H9 (cell line): ENCODE measurements around the gene SNRPD1. TPM values are rescaled to one million over a fixed set of nuclear protein-coding genes. Genes with fewer than 3 reads are reported as not detected.

Source experiments
- DNase-seq: peaks from one replicate; pipeline ENCODE4 v3.0.0-alpha.2; 2017
- H2AFZ ChIP-seq: one replicate; pipeline ENCODE4 v1.6.1; 2013; ENCODE audit warnings: mild to moderate bottlenecking, low read length, control low read depth, moderate library complexity
- H2AK5ac ChIP-seq: 2 replicates; pipeline ENCODE4 v1.6.1; 2013; ENCODE audit warnings: low read length, control low read depth, mixed read lengths; ENCODE audit not compliant: insufficient read length
- H2BK120ac ChIP-seq: one replicate; pipeline ENCODE4 v1.6.1; 2013; ENCODE audit warnings: low read depth, mild to moderate bottlenecking, low read length, control low read depth, inconsistent platforms; ENCODE audit not compliant: poor library complexity, severe bottlenecking
- H2BK12ac ChIP-seq: 2 replicates; pipeline ENCODE4 v1.6.1; 2013; ENCODE audit warnings: low read length, control low read depth, mixed read lengths, low read depth; ENCODE audit not compliant: insufficient read length
- H2BK15ac ChIP-seq: 2 replicates; pipeline ENCODE4 v1.6.1; 2013; ENCODE audit warnings: low read depth, low read length, control low read depth
- H2BK20ac ChIP-seq: one replicate; pipeline ENCODE4 v1.6.1; 2013; ENCODE audit warnings: low read depth, mild to moderate bottlenecking, low read length, control low read depth, inconsistent platforms; ENCODE audit not compliant: poor library complexity, severe bottlenecking
- H2BK5ac ChIP-seq: 2 replicates; pipeline ENCODE4 v1.6.1; 2013; ENCODE audit warnings: low read length, control low read depth, mixed read lengths; ENCODE audit not compliant: insufficient read length
- H3K14ac ChIP-seq: 2 replicates; pipeline ENCODE4 v1.6.1; 2013; ENCODE audit warnings: low read length, control low read depth; ENCODE audit not compliant: insufficient read depth
- H3K18ac ChIP-seq: 2 replicates; pipeline ENCODE4 v1.6.1; 2013; ENCODE audit warnings: low read depth, mild to moderate bottlenecking, mixed read lengths, low read length, control low read depth; ENCODE audit not compliant: insufficient read length
- H3K23ac ChIP-seq: 2 replicates; pipeline ENCODE4 v1.6.1; 2013; ENCODE audit warnings: low read length, control low read depth, mixed read lengths, low read depth; ENCODE audit not compliant: insufficient read length
- H3K23me2 ChIP-seq: 2 replicates; pipeline ENCODE4 v1.6.1; 2013; ENCODE audit warnings: low read depth, mild to moderate bottlenecking, mixed read lengths, low read length, control low read depth; ENCODE audit not compliant: insufficient read length, poor library complexity, severe bottlenecking
- H3K27ac ChIP-seq: 2 replicates; pipeline ENCODE4 v1.5.1; 2013; ENCODE audit warnings: low read length, control low read depth, mixed read lengths, low read depth; ENCODE audit not compliant: insufficient read length
- H3K27me3 ChIP-seq: 2 replicates; pipeline ENCODE4 v1.6.1; 2013; ENCODE audit warnings: low read length, control low read depth, inconsistent platforms; ENCODE audit not compliant: insufficient read depth
- H3K4ac ChIP-seq: 2 replicates; pipeline ENCODE4 v1.6.1; 2013; ENCODE audit warnings: low read depth, mild to moderate bottlenecking, control low read depth, inconsistent platforms, low read length, moderate library complexity
- H3K4me1 ChIP-seq: 2 replicates; pipeline ENCODE4 v1.6.1; 2013; ENCODE audit warnings: low read length, control low read depth, inconsistent platforms; ENCODE audit not compliant: insufficient read depth
- H3K4me2 ChIP-seq: 2 replicates; pipeline ENCODE4 v1.6.1; 2013; ENCODE audit warnings: low read length, control low read depth, mixed read lengths; ENCODE audit not compliant: insufficient read length, insufficient read depth
- H3K56ac ChIP-seq: 2 replicates; pipeline ENCODE4 v1.6.1; 2013; ENCODE audit warnings: low read depth, mild to moderate bottlenecking, mixed read lengths, low read length, control low read depth; ENCODE audit not compliant: insufficient read length
- H3K79me1 ChIP-seq: 2 replicates; pipeline ENCODE4 v1.6.1; 2013; ENCODE audit warnings: low read depth, mild to moderate bottlenecking, moderate library complexity, low read length, control low read depth, inconsistent platforms; ENCODE audit not compliant: insufficient read depth, poor library complexity, severe bottlenecking
- H3K79me2 ChIP-seq: 2 replicates; pipeline ENCODE4 v1.6.1; 2013; ENCODE audit warnings: low read length, control low read depth, inconsistent platforms; ENCODE audit not compliant: insufficient read depth
- H3K9ac ChIP-seq: 2 replicates; pipeline ENCODE4 v1.6.1; 2013; ENCODE audit warnings: low read length, control low read depth, mixed read lengths; ENCODE audit not compliant: insufficient read length; ENCODE audit errors: extremely low read depth
- H3K9me3 ChIP-seq: one replicate; pipeline ENCODE4 v1.6.1; 2013; ENCODE audit warnings: low read depth, low read length, inconsistent platforms; ENCODE audit not compliant: control insufficient read depth
- H3T11ph ChIP-seq: one replicate; pipeline ENCODE4 v1.6.1; 2013; ENCODE audit warnings: mild to moderate bottlenecking, low read length, control low read depth, inconsistent platforms
- H4K20me1 ChIP-seq: one replicate; pipeline ENCODE4 v1.6.1; 2013; ENCODE audit not compliant: control insufficient read depth, insufficient read length, insufficient read depth
- H4K5ac ChIP-seq: 2 replicates; pipeline ENCODE4 v1.6.1; 2013; ENCODE audit warnings: low read depth, mild to moderate bottlenecking, mixed read lengths, low read length, control low read depth; ENCODE audit not compliant: insufficient read length
- H4K8ac ChIP-seq: replicated peaks from 2 replicates; pipeline ENCODE4 v1.6.1; 2013; ENCODE audit warnings: low read length, control low read depth, mixed read lengths, low read depth; ENCODE audit not compliant: insufficient read length
- H4K91ac ChIP-seq: 2 replicates; pipeline ENCODE4 v1.6.1; 2013; ENCODE audit warnings: low read depth, mild to moderate bottlenecking, moderate library complexity, mixed read lengths, low read length, control low read depth; ENCODE audit not compliant: insufficient read length
- H3K27ac Mint-ChIP-seq, 3 experiments: 2 replicates in 2 of 3; 3 replicates in 1 of 3; pipeline ENCODE4 v1.8.0; 2020 to 2021; ENCODE audit warnings: mixed read lengths in 3 of 3, mild to moderate bottlenecking in 1 of 3, moderate library complexity in 1 of 3
- H3K27me3 Mint-ChIP-seq: 2 replicates; pipeline ENCODE4 v1.8.0; 2021; ENCODE audit warnings: low read depth, mild to moderate bottlenecking, moderate library complexity, mixed read lengths
- H3K36me3 Mint-ChIP-seq, 3 experiments: 2 replicates in 2 of 3; 3 replicates in 1 of 3; pipeline ENCODE4 v1.8.0; 2020 to 2021; ENCODE audit warnings: low read depth in 3 of 3, mixed read lengths in 3 of 3; ENCODE audit not compliant: insufficient read depth in 1 of 3
- H3K4me1 Mint-ChIP-seq, 2 experiments: 2 replicates each; pipeline ENCODE4 v1.8.0; 2020; ENCODE audit warnings: mixed read lengths in 2 of 2
- H3K4me3 Mint-ChIP-seq, 2 experiments: 2 replicates in 1 of 2; 3 replicates in 1 of 2; pipeline ENCODE4 v1.8.0; 2020 to 2021; ENCODE audit warnings: mild to moderate bottlenecking in 2 of 2, mixed read lengths in 2 of 2, moderate library complexity in 1 of 2
- H3K9me3 Mint-ChIP-seq, 2 experiments: 2 replicates in 1 of 2; 3 replicates in 1 of 2; pipeline ENCODE4 v1.8.0; 2020; ENCODE audit warnings: mild to moderate bottlenecking in 2 of 2, mixed read lengths in 2 of 2, moderate library complexity in 1 of 2
- WGBS: extraction: QIAGEN DNeasy Blood & Tissue Kit; methylation state at CpG from one replicate; pipeline ENCODE4 v1.1.7; 2013; ENCODE audit warnings: missing lambda C conversion rate, low lambda C conversion rate, mixed read lengths; ENCODE audit not compliant: insufficient read length; ENCODE audit errors: extremely low coverage; 5-methylcytosine and 5-hydroxymethylcytosine counted together
- total RNA-seq: library from RNA; stranded (reverse); gene quantifications from 2 replicates; pipeline ENCODE4 v1.2.1, GENCODE V29; 2021
- TF ChIP-seq, protein P1 (sequence below): fragments of 200-600 bp; sonication (generic); conservative IDR thresholded peaks from 3 replicates; pipeline ENCODE4 v1.8.0; 2021; ENCODE audit warnings: antibody characterized with exemption, mild to moderate bottlenecking

SNRPD1 gene
- total RNA-seq, 1 experiment from 2014 or later, result 178 TPM

DNA sequence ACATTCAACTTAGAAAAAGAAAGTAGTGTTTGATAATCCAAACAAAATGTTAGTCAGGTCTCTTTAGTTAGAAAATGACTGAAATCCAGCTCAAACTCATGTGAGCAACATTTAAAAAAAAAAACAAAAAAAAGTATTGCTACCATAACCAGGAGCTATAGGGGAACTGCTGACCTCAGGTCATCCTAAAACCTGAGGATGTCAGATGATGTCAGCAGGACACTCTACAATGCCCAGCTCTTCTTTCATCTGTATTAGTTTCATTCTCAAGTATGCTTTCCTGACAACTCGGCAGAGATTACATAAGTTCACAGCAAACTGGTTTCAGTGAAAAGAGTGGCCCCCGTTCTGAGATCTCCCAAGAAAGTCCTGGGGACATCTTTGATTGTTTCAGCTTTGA is 7.4 kb upstream of the SNRPD1 start:
- H3K27me3 ChIP-seq, result no peaks in the 10 kb centered on the region
- Mint-ChIP-seq H3K9me3 (peaks cover 0 to 3% of the 10 kb centered on the region in 2 experiments; a peak in 1 of 5 replicates), H3K4me3 (no peak overlapping the region), H3K36me3 (peaks cover 0 to 3% (median 1%) of the 10 kb centered on the region in 3 experiments; a peak in 1 of 7 replicates), H3K27ac (no peak overlapping the region), H3K4me1 (0 out of 4 replicates have a peak, but pooled peaks cover 0 to 6% of the 10 kb centered on the region in 2 experiments), H3K27me3 (no peaks in the 10 kb centered on the region; the same call in 1 of the 2 replicates)
- DNase-seq, result no peak
- no peak overlapping the region for H4K91ac ChIP-seq
- no peaks in the 10 kb centered on the region for H3K4me1 ChIP-seq
- no peaks in the 10 kb centered on the region for H3K23me2 ChIP-seq
- H4K20me1 ChIP-seq, result peaks cover 3% of the 10 kb centered on the region
- H3K9ac ChIP-seq, result no peak overlapping the region
- no peak overlapping the region for H2AK5ac ChIP-seq
- no peak overlapping the region for H2BK5ac ChIP-seq
- H3K23ac ChIP-seq, result no peak overlapping the region
- H2BK20ac ChIP-seq, result no peak overlapping the region
- no CpG with 5 or more reads among the region's 2 CpGs for WGBS
- no peak overlapping the region for H2BK12ac ChIP-seq
- TF ChIP-seq, protein P1, sequence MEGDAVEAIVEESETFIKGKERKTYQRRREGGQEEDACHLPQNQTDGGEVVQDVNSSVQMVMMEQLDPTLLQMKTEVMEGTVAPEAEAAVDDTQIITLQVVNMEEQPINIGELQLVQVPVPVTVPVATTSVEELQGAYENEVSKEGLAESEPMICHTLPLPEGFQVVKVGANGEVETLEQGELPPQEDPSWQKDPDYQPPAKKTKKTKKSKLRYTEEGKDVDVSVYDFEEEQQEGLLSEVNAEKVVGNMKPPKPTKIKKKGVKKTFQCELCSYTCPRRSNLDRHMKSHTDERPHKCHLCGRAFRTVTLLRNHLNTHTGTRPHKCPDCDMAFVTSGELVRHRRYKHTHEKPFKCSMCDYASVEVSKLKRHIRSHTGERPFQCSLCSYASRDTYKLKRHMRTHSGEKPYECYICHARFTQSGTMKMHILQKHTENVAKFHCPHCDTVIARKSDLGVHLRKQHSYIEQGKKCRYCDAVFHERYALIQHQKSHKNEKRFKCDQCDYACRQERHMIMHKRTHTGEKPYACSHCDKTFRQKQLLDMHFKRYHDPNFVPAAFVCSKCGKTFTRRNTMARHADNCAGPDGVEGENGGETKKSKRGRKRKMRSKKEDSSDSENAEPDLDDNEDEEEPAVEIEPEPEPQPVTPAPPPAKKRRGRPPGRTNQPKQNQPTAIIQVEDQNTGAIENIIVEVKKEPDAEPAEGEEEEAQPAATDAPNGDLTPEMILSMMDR, result no peak
- H3K18ac ChIP-seq, result no peak overlapping the region
- H2AFZ ChIP-seq, result no peak overlapping the region
- no peak overlapping the region for H3K4ac ChIP-seq
- no peak overlapping the region for H2BK120ac ChIP-seq
- no peak overlapping the region for H3K4me2 ChIP-seq
- no peaks in the 10 kb centered on the region for H3K79me2 ChIP-seq
- no peaks in the 10 kb centered on the region for H3K79me1 ChIP-seq
- H3T11ph ChIP-seq, result no peak overlapping the region
- H3K9me3 ChIP-seq, result no peaks in the 10 kb centered on the region
- no peak overlapping the region for H2BK15ac ChIP-seq
- no peak overlapping the region for H4K5ac ChIP-seq
- no peak overlapping the region for H3K27ac ChIP-seq
- H3K56ac ChIP-seq, result no peak overlapping the region
- H3K14ac ChIP-seq, result no peak overlapping the region
- no peak overlapping the region for H4K8ac ChIP-seq
